Suprapubic skin (tissue), 4 donors: ENCODE measurements around the gene PPP1R3D. TPM values are rescaled to one million over a fixed set of nuclear protein-coding genes. Genes with fewer than 3 reads are reported as not detected.

ENCODE experiments used
- DNase-seq, 2 donors: peaks; one replicate each; pipeline ENCODE4 v3.0.0-alpha.2; 2019; ENCODE audit warnings: low spot score in 2 of 2
- H3K27ac ChIP-seq: fragments of 200-600 bp; sonication (generic); one replicate; pipeline ENCODE4 v1.5.1; 2019
- H3K27me3 ChIP-seq: fragments of 200-600 bp; sonication (generic); one replicate; pipeline ENCODE4 v1.5.1; 2019
- H3K36me3 ChIP-seq: fragments of 200-600 bp; sonication (generic); one replicate; pipeline ENCODE4 v1.5.1; 2019
- H3K4me1 ChIP-seq: fragments of 200-600 bp; sonication (generic); one replicate; pipeline ENCODE4 v1.5.1; 2019
- H3K4me3 ChIP-seq: fragments of 200-600 bp; sonication (generic); one replicate; pipeline ENCODE4 v1.5.1; 2019; ENCODE audit warnings: mild to moderate bottlenecking
- H3K9me3 ChIP-seq: fragments of 200-600 bp; sonication (generic); one replicate; pipeline ENCODE4 v1.5.1; 2019
- EP300 ChIP-seq: sonication (generic); formaldehyde crosslinking; IDR thresholded peaks from one replicate; pipeline ENCODE4 v1.6.1; 2017; ENCODE audit warnings: antibody characterized with exemption
- POLR2A ChIP-seq, 2 donors: fragments of 450-650 bp; IDR thresholded peaks; one replicate each; pipeline ENCODE4 v1.6.1; 2017; ENCODE audit warnings: antibody characterized with exemption in 2 of 2, mild to moderate bottlenecking in 2 of 2, moderate library complexity in 2 of 2
- POLR2AphosphoS5 ChIP-seq, 3 donors: sonication (generic); formaldehyde crosslinking; IDR thresholded peaks; one replicate each; pipeline ENCODE4 v1.6.1; 2017; ENCODE audit warnings: antibody characterized with exemption in 3 of 3
- WGBS: methylation state at CpG from one replicate; pipeline ENCODE4 v1.1.5; 2018; 5-methylcytosine and 5-hydroxymethylcytosine counted together
- total RNA-seq, 4 donors: library from RNA; depleted of rRNA; stranded (reverse); fragments of >200 nt; gene quantifications; one replicate each; pipeline ENCODE4 v1.1.0, GENCODE V29; 2016
- TF ChIP-seq, protein P1 (sequence below), 2 donors: fragments of 200-600 bp in 1 of 2; fragments of 450-650 bp in 1 of 2; sonication (generic) in 1 of 2; IDR thresholded peaks; one replicate each; pipeline ENCODE4 v1.5.1; 2016 to 2019; ENCODE audit warnings: antibody characterized with exemption in 2 of 2, mild to moderate bottlenecking in 1 of 2, moderate library complexity in 1 of 2

PPP1R3D gene
- total RNA-seq, 4 donors from 2014 or later: 7.3 to 16.9 (median 12.8) TPM

DNA sequence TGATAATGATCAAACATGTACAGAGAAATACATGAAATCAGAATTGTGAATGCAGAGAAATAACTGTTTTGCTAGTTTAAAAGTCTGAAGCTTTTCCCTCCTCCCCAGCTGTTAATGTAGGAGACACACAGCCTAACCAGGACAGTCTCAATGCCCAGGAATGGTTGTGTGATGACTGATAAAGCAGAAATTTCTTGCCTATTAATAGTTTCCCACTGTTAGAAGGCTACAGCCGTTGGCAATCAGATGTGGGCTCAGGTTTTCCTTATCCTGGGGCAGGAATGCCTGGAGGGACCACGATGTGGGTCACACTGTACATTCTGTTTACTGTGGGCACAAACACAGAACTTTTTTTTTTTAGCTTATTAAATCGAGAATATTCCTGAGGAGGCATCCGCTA lies 1.9 kb downstream of the PPP1R3D start:
- no peak for DNase-seq
- H3K27me3 ChIP-seq: no peaks in the 10 kb centered on the region
- H3K4me1 ChIP-seq: peaks cover 66% of the 10 kb centered on the region
- no peaks in the 10 kb centered on the region for H3K36me3 ChIP-seq
- peak overlapping the region; percentile 82 for H3K4me3 ChIP-seq
- no peaks in the 10 kb centered on the region for H3K9me3 ChIP-seq
- TF ChIP-seq POLR2A (IDR thresholded peaks at IDR 0.05): no peak
- no peak for TF ChIP-seq POLR2AphosphoS5 (IDR thresholded peaks at IDR 0.05)
- no peak for TF ChIP-seq EP300
- TF ChIP-seq, protein P1, sequence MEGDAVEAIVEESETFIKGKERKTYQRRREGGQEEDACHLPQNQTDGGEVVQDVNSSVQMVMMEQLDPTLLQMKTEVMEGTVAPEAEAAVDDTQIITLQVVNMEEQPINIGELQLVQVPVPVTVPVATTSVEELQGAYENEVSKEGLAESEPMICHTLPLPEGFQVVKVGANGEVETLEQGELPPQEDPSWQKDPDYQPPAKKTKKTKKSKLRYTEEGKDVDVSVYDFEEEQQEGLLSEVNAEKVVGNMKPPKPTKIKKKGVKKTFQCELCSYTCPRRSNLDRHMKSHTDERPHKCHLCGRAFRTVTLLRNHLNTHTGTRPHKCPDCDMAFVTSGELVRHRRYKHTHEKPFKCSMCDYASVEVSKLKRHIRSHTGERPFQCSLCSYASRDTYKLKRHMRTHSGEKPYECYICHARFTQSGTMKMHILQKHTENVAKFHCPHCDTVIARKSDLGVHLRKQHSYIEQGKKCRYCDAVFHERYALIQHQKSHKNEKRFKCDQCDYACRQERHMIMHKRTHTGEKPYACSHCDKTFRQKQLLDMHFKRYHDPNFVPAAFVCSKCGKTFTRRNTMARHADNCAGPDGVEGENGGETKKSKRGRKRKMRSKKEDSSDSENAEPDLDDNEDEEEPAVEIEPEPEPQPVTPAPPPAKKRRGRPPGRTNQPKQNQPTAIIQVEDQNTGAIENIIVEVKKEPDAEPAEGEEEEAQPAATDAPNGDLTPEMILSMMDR (IDR thresholded peaks at IDR 0.05): no peak
- 62% methylated on average over 4 of the region's 4 CpGs for WGBS
- H3K27ac ChIP-seq: no peak overlapping the region

DNA sequence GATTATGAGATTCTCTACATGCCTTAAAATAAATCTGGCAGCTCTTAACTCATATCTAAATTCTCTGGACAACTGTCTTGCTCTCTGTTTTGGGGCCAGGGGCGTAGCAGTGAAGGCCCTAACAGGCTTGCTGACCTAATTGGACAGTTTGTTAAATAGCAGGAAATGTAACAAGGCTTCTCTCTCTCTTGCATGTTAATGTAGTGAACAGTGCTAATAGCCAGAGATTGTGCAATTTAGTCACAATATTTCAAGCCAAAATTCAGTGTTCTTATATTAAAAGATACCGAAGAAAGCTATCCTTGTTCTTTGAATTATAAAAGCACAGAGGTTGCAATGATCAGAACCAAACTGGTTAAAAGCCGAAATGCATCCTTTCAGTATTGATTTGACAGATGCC lies 3.0 kb downstream of the PPP1R3D start:
- Histone ChIP-seq H3K9me3 (no peaks in the 10 kb centered on the region), H3K4me3 (no peak overlapping the region), H3K27me3 (no peaks in the 10 kb centered on the region), H3K27ac (no peak overlapping the region), H3K36me3 (no peaks in the 10 kb centered on the region), H3K4me1 (peaks cover 65% of the 10 kb centered on the region)
- WGBS: 56% methylated on average over 3 of the region's 3 CpGs
- no peak for DNase-seq
- TF ChIP-seq, protein P1 (IDR thresholded peaks at IDR 0.05): no peak
- TF ChIP-seq POLR2A (IDR thresholded peaks at IDR 0.05): no peak
- no peak for TF ChIP-seq EP300
- TF ChIP-seq POLR2AphosphoS5 (IDR thresholded peaks at IDR 0.05): no peak

DNA sequence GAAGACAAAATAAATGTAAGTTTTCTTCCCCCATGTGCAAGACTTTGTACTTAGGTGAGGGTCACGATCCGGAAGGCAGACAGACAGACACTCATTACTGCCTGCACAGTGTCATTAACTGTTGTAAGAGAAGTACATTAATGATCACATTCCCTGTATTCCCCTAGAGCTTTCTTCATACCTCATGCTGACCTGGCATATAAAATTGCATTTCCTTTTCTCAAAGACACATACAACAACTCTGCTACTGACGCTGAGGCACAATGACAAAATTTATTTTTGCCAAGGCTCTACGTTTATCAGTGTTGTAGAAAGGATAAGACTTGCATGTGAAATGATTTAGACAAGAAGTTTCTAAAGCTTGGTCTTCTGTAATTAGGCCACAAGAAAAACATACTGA lies 3.7 kb downstream of the PPP1R3D start:
- 72% methylated on average over 4 of the region's 4 CpGs for WGBS
- TF ChIP-seq EP300: no peak
- DNase-seq: no peak
- Histone ChIP-seq H3K4me3 (no peak overlapping the region), H3K9me3 (no peaks in the 10 kb centered on the region), H3K27ac (no peak overlapping the region), H3K27me3 (no peaks in the 10 kb centered on the region), H3K36me3 (no peaks in the 10 kb centered on the region), H3K4me1 (peaks cover 58% of the 10 kb centered on the region)

DNA sequence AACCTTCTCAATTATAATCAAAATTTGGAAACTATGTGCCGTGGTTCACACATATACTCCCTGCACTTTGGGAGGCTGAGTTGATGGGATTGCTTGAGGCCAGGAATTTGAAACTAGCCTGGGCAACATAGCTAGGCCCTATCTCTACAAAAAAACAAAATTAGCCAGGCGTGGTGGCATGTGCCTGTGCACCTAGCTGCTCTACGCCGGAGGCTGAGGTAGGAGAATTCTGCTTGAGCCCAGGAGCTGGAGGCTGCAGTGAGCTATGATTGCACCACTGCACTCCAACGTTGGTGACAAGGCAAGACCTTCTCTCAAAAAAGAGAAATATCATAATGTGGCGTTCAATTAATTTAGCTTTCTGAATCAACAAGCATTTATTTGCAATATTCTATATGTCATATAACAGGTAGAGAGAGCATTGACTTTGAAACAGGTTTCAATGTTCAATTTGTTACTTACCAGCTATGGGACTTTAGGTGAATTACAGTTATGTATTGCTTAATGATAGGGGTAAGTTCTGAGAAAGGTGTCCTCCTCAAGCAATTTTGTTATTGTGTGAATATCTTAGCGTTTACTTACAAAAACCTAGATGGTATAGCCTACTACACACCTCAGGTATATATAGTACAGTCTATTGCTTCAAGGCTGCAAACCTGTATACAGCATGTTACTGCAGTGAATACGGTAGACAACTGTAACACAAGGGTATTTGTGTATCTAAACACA lies 4.5 kb downstream of the PPP1R3D start:
- Histone ChIP-seq H3K4me1 (peaks cover 51% of the 10 kb centered on the region), H3K9me3 (no peaks in the 10 kb centered on the region), H3K36me3 (no peaks in the 10 kb centered on the region), H3K4me3 (no peak overlapping the region), H3K27ac (no peak overlapping the region), H3K27me3 (no peaks in the 10 kb centered on the region)
- 79% methylated on average over 8 of the region's 8 CpGs for WGBS
- TF ChIP-seq, protein P1 (IDR thresholded peaks at IDR 0.05): no peak
- TF ChIP-seq EP300: no peak
- no peak for TF ChIP-seq POLR2AphosphoS5 (IDR thresholded peaks at IDR 0.05)
- no peak for TF ChIP-seq POLR2A (IDR thresholded peaks at IDR 0.05)
- no peak for DNase-seq

DNA sequence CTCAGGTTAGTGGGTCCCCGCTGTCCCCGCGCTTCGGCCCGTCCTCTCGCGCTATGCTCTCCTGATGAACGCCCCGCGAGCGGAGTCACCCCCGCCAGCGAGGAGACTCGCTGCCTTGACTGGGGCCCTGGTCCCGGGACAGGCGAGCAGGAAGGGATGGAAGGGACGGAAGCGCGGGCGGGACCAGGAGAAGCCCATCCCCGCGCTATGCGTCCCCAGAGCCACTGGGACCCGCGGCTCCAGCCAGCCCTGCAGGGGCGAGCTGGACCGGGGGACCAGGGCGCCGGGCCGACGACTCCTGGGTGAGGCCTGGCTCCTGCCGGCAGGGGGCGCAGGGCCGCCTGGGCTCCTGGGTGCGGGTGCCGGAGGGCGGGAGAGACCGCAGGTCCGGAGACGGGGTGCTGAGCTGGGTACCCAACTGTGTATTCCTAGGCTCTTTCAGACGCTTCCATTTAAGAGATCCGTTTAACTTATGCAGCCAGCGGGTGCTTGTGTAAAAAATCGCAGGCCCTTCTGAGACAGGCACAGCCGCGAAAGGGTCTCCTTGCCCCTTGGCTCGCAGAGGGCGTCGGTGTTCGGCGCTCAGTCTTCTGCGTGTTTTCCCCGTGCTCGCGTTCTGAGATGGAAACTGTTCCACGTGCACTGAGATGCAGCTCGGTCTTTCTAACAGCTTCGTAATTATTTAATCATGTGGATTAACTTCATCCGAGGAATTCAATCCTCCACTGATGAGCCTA lies 6.1 kb downstream of the PPP1R3D start:
- no peaks in the 10 kb centered on the region for H3K36me3 ChIP-seq
- TF ChIP-seq EP300 (no peak), POLR2AphosphoS5 (IDR thresholded peaks at IDR 0.05) (peak in 1 of 3 donors; percentile 4), POLR2A (IDR thresholded peaks at IDR 0.05) (no peak)
- TF ChIP-seq, protein P1 (IDR thresholded peaks at IDR 0.05): peak; percentile 86 to 98
- H3K27me3 ChIP-seq: no peaks in the 10 kb centered on the region
- H3K4me3 ChIP-seq: peak overlapping the region; percentile 78
- H3K27ac ChIP-seq: peak overlapping the region; percentile 34
- peaks cover 46% of the 10 kb centered on the region for H3K4me1 ChIP-seq
- peak; percentile 84 to 89 for DNase-seq
- H3K9me3 ChIP-seq: no peaks in the 10 kb centered on the region
- WGBS: 7% methylated on average over 32 of the region's 59 CpGs
